Coronary artery (tissue), 2 donors: ENCODE measurements around the gene GRPEL2.

Experiments used
- DNase-seq: peaks from one replicate; pipeline ENCODE4 v3.0.0-alpha.2; 2017; ENCODE audit warnings: low spot score
- H3K27ac ChIP-seq, 2 donors: fragments of 200-600 bp; sonication (generic); one replicate each; pipeline ENCODE4 v1.5.1; 2016 to 2019
- H3K4me3 ChIP-seq: fragments of 200-600 bp; sonication (generic); 2 replicates; pipeline ENCODE4 v1.5.1; 2016; ENCODE audit warnings: mild to moderate bottlenecking, moderate library complexity
- TF ChIP-seq, protein P1 (sequence below): fragments of 200-600 bp; sonication (generic); IDR thresholded peaks from one replicate; pipeline ENCODE4 v1.5.1; 2019; ENCODE audit warnings: antibody characterized with exemption

The GRPEL2 gene

DNA sequence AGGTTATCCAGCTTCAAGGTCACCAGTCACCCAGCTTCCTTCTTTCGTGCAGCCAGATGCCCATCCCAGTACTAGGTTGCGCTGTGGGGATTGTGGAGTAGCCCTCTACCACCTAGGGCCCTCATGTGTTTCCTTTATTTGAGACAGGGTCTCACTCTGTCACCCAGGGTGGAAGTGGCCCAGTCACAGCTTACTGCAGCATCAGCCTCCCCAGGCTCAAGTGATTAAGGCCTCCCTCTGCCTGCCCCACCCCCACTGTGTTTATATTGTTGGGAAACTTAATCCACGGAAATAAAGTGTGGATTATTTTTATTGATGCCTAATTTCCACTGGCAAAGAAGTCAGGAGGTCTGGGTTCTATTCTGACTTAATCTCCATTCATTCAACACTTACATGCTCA lies 29.5 kb downstream of the GRPEL2 start:
- no peak for DNase-seq
- TF ChIP-seq, protein P1, sequence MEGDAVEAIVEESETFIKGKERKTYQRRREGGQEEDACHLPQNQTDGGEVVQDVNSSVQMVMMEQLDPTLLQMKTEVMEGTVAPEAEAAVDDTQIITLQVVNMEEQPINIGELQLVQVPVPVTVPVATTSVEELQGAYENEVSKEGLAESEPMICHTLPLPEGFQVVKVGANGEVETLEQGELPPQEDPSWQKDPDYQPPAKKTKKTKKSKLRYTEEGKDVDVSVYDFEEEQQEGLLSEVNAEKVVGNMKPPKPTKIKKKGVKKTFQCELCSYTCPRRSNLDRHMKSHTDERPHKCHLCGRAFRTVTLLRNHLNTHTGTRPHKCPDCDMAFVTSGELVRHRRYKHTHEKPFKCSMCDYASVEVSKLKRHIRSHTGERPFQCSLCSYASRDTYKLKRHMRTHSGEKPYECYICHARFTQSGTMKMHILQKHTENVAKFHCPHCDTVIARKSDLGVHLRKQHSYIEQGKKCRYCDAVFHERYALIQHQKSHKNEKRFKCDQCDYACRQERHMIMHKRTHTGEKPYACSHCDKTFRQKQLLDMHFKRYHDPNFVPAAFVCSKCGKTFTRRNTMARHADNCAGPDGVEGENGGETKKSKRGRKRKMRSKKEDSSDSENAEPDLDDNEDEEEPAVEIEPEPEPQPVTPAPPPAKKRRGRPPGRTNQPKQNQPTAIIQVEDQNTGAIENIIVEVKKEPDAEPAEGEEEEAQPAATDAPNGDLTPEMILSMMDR, result no peak
- Histone ChIP-seq H3K27ac (peak overlapping the region in 1 of 2 donors; percentile 86), H3K4me3 (no peak overlapping the region)

DNA sequence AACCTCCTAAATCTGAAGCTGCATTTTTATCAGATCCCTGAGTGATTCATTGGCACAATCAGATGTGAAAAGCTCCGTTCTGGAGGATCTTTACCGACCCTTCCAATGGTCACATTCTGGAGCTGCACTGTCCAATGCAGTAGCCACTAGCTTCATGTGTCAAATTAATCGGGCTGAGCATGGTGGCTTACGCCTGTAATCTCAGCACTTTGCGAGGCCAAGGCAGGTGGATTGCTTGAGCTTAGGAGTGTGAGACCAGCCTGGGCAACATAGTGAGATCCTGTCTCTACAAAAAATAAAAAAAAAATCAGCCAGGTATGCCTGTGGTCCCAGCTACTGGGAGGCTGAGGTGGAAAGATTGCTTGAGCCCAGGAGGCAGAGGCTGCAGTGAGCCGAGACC lies 30.1 kb downstream of the GRPEL2 start:
- H3K4me3 ChIP-seq, result no peak overlapping the region
- DNase-seq, result peak; percentile 59
- TF ChIP-seq, protein P1, result no peak
- H3K27ac ChIP-seq, result peak overlapping the region in 1 of 2 donors; percentile 86

DNA sequence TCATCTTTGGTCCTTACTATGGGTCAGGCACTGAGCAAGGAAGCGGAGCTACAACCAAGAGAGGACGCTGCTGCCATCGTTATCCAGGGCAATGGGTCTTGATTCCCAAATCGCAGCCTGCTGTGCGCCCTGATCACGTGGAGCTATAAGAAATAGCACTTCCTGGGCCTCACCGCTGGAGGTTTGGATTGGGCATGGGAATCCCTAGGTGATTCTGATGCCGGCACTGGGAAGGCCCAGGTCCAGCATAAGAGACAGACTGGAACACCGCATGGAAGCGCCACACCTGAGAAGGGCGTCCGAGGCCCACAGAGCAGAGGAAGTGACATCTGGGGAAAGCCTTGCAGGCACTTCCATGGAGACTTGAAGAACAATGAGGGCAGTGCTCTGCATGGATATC lies 30.8 kb downstream of the GRPEL2 start:
- TF ChIP-seq, protein P1, result no peak

DNA sequence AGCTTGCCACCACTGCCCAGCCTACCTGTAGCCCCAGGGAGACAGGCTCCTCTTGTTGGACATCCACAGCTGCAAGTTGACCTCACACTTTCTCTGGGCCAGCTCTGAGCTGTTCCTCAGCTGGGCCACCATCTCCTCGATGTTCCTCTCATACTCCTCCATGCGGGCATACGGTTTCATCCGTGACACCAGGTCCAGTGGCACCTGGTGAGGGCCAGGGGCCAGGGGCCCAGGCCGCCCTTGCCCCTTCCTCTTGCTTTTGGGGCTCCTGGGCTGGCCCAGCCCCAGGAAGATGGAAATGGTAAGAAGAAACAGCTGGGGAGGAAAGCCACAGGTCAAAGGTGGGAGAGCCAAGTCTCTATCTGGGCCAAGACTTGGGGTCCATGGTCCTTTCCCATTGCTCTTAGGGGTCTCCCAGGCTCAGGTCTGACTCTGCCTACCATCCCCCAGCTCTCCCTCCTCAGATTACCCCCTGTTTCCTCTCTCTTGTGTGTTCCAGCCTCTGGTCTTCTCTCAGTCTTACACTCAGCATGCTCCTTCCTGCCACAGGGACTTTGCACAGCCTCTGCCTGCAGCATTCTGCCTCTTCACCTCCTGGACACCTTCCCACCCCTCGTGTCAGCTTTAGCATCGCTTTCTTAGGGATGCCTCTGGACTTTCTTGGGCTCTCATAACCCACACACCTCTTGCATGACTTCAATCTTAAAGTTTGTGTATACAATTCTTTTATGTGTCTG lies 31.6 kb downstream of the GRPEL2 start:
- DNase-seq, result peak; percentile 45
- Histone ChIP-seq H3K4me3 (no peak overlapping the region), H3K27ac (no peak overlapping the region)
- TF ChIP-seq, protein P1, result no peak

More for the DNA sequence above, 30.8 kb downstream of the GRPEL2 start:
- peak; percentile 53 for DNase-seq
- Histone ChIP-seq H3K4me3 (no peak overlapping the region), H3K27ac (peak overlapping the region in 1 of 2 donors; percentile 9)

DNA sequence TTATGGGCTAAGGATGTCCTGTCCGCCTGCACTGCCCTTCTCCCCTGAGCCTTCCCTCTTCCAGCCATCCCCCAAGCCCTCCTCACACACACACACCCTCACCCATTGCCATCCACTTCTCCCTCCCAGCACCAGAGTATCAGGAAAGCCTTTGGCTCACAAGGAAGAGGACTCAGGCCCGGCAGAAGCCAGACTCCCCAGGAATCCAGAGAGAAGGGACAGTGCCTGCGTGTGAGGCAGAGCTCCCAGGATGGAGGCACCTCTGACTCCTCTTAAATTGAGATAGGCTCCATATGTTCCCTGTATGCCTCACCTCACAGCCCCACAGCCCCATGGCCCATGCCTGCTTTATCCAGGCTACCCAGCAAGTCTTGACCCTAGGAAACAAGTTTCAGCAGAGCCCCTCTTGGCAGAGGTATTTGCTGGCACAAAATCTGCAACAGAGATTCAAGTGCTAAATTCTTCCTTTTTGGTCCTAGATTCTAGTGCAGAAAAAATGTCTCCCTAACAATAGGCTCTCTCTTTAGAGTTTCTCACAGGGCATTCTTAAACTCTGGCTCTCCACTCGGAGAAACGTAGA lies 33.0 kb downstream of the GRPEL2 start:
- Histone ChIP-seq H3K4me3 (no peak overlapping the region), H3K27ac (peak overlapping the region; percentile 85 to 91)
- TF ChIP-seq, protein P1, result no peak
- no peak for DNase-seq

DNA sequence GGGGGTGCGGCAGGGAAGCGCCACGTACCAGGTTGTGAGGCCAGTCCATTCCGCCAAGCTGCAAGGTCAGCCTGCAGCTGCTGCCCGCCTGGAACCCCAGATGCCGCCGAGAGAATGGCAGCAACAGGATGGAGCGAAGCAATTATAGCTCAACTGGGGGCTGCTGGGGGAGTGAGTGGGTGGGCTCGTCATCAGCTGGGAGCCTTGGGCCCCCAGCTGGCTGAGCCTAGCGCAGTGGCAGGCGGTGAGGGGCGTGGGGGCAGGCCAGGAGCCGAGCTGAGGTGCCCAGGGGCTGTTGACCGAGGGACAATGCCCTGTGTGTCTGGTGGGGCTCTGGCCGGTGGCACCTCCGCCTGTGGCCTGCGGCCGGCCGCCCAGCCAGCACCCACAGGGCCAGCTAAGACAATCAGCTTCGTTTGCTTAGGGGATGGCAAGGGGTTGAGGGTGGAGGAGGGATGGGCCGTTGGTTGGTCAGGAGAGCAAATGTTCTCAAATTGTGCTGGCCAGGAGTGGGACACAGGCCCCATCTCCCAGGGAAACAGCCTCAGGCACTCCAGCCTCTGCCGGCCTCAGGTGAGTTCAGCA lies 34.0 kb downstream of the GRPEL2 start, which contains the start of gene IL17B:
Gene IL17B, minus strand, starts transcription at position 116 of the 585 bp plus-strand sequence. Its CDS starts 67 bp downstream, at position 49.
- DNase-seq, result no peak

More for the DNA sequence above, 34.0 kb downstream of the GRPEL2 start, which contains the start of gene IL17B:
- TF ChIP-seq, protein P1, result no peak
- H3K4me3 ChIP-seq, result peak within 1 kb of the TSS; percentile 16
- H3K27ac ChIP-seq, result peak within 1 kb of the TSS; percentile 85 to 91
